A673 (cell line): ENCODE data around the gene CCIN. TPM values are rescaled to one million over a fixed set of nuclear protein-coding genes. Genes with fewer than 3 reads are reported as not detected.

Source experiments
- BruUV-seq: library from RNA; stranded (reverse); fragments of 400-500 nt; replicated peaks from 2 replicates; lab custom pipeline; 2021; lab: Mats Ljungman, UMichigan
- CTCF ChIA-PET: fragments of 300-600 bp; sonication (Branson Sonifier 250); formaldehyde crosslinking; loops from one replicate; lab custom pipeline; 2022; ENCODE audit warnings: antibody characterized with exemption; lab: Charles Lee
- POLR2A ChIA-PET: fragments of 300-600 bp; sonication (Branson Sonifier 250); formaldehyde crosslinking; loops from one replicate; lab custom pipeline; 2022; ENCODE audit warnings: antibody characterized with exemption; ENCODE audit not compliant: low non-redundant PET; lab: Charles Lee
- DNase-seq: peaks from one replicate; pipeline ENCODE4 v3.0.0-alpha.2; 2015; ENCODE audit warnings: low spot score
- H3K27ac ChIP-seq: fragments of 200-600 bp; sonication (generic); 2 replicates; pipeline ENCODE4 v1.5.1; 2016; ENCODE audit warnings: mixed run types, low read depth, mild to moderate bottlenecking, mixed read lengths, antibody characterized with exemption, low read length; ENCODE audit not compliant: poor library complexity, severe bottlenecking
- H3K27me3 ChIP-seq: fragments of 200-600 bp; sonication (generic); replicated peaks from 2 replicates; pipeline ENCODE4 v1.6.1; 2017; ENCODE audit warnings: mixed run types, low read depth, mild to moderate bottlenecking, mixed read lengths, antibody characterized with exemption, low read length; ENCODE audit not compliant: insufficient read depth, poor library complexity
- H3K36me3 ChIP-seq: fragments of 200-600 bp; sonication (generic); 2 replicates; pipeline ENCODE4 v1.6.1; 2016; ENCODE audit warnings: mixed run types, mild to moderate bottlenecking, mixed read lengths, antibody characterized with exemption, low read length; ENCODE audit not compliant: insufficient read depth, poor library complexity, severe bottlenecking
- H3K4me1 ChIP-seq: fragments of 200-600 bp; sonication (generic); 2 replicates; pipeline ENCODE4 v1.6.1; 2017; ENCODE audit warnings: mixed run types, mild to moderate bottlenecking, mixed read lengths, antibody characterized with exemption, low read length; ENCODE audit not compliant: insufficient read depth, poor library complexity, severe bottlenecking
- H3K4me3 ChIP-seq: fragments of 200-600 bp; sonication (generic); 2 replicates; pipeline ENCODE4 v1.5.1; 2016; ENCODE audit warnings: low read depth, mixed run types, mild to moderate bottlenecking, mixed read lengths, low read length; ENCODE audit not compliant: poor library complexity, severe bottlenecking
- H3K9me3 ChIP-seq: fragments of 200-600 bp; sonication (generic); 2 replicates; pipeline ENCODE4 v1.6.1; 2016; ENCODE audit warnings: mixed run types, low read depth, mild to moderate bottlenecking, mixed read lengths, antibody characterized with exemption, low read length; ENCODE audit not compliant: poor library complexity, severe bottlenecking
- CTCF ChIP-seq: fragments of 300-800, 200-600 bp; sonication (generic); conservative IDR thresholded peaks from 2 replicates; pipeline ENCODE4 v1.5.1; 2017; ENCODE audit warnings: low read depth, mild to moderate bottlenecking, antibody characterized with exemption, low read length, moderate library complexity, mixed read lengths
- EZH2 ChIP-seq: fragments of 200-600 bp; sonication (generic); IDR thresholded peaks from 2 replicates; pipeline ENCODE4 v1.6.1; 2017; ENCODE audit warnings: borderline replicate concordance, low read depth, mild to moderate bottlenecking, mixed read lengths, antibody characterized with exemption, low read length; ENCODE audit not compliant: poor library complexity, severe bottlenecking
- intact Hi-C: fragments of 100-400 bp; cut with micrococcal nuclease; formaldehyde crosslinking; loops from one replicate; pipeline ENCODE4 v1.10.0; 2022; ENCODE audit not compliant: unreplicated experiment
- total RNA-seq: library from RNA; stranded (reverse); gene quantifications from 2 replicates; pipeline ENCODE4 v1.2.3, GENCODE V29; 2021

Gene CCIN
- total RNA-seq, 1 experiment from 2014 or later, result not detected

DNA sequence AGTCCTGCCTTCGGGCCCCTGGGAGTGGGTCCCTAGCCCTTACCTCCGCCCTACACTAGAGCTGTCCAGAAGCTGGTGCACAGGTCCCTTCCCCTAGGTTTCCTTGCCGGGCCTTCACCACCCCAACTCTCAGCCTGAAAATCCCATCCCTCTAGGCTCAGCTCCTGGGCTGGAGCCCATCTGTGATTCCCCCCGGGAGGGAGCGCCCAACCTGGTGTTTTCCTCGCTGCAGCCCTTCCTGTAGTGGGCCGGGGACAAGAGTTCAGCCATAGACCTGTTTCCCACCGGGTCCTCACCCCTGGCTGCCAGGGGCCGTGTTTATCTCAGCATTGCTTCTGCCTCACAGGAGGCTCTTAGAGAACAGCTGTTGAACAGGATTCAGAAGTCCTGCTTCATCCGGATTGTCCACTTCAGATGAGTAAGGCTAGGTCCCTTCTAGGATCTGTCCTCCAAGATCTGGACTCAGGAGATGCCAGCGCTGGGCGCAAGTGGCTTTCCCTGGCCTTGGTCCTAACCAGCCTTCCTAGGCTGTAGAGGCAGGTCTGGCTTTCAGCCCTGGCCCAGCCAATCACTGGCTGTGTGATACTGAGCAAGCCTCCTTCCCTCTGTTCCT is 31.7 kb upstream of the CCIN start:
- Histone ChIP-seq H3K27ac (no peak overlapping the region), H3K9me3 (no peaks in the 10 kb centered on the region), H3K4me1 (no peaks in the 10 kb centered on the region), H3K27me3 (no peaks in the 10 kb centered on the region), H3K4me3 (peak overlapping the region; percentile 70), H3K36me3 (no peaks in the 10 kb centered on the region)
- no peak for DNase-seq
- no TSS peak for BruUV-seq
- ChIA-PET POLR2A (no interaction called here), CTCF (no interaction called here)
- no peak for TF ChIP-seq CTCF
- no peak for TF ChIP-seq EZH2
- intact Hi-C loops, result no loop called here

- TF ChIP-seq CTCF (no peak), EZH2 (no peak)
- intact Hi-C loops, result no loop called here
- no peaks in the 10 kb centered on the region for H3K27me3 ChIP-seq
- no peak for DNase-seq
- ChIA-PET CTCF (no interaction called here), POLR2A (no interaction called here)
- H3K4me1 ChIP-seq, result no peaks in the 10 kb centered on the region
- no peak overlapping the region for H3K4me3 ChIP-seq
- no peak overlapping the region for H3K27ac ChIP-seq
- BruUV-seq, result no TSS peak
- no peaks in the 10 kb centered on the region for H3K9me3 ChIP-seq
- no peaks in the 10 kb centered on the region for H3K36me3 ChIP-seq
Observed at GRCh38 chr9:36138496-36138895, 30.7 kb upstream of the CCIN start.

- Histone ChIP-seq H3K27me3 (no peaks in the 10 kb centered on the region), H3K4me1 (no peaks in the 10 kb centered on the region), H3K9me3 (no peaks in the 10 kb centered on the region), H3K27ac (no peak overlapping the region), H3K36me3 (no peaks in the 10 kb centered on the region), H3K4me3 (no peak overlapping the region)
- ChIA-PET CTCF (no interaction called here), POLR2A (no interaction called here)
- no peak for TF ChIP-seq EZH2
- no peak for TF ChIP-seq CTCF
- no peak for DNase-seq
- BruUV-seq, result no TSS peak
- intact Hi-C loops, result no loop called here
Observed at GRCh38 chr9:36138901-36139300, 30.3 kb upstream of the CCIN start.
